Activated gamma-delta T cell (primary cell): ENCODE results near the gene TMEM94.
"Not testable (repeated sequence)": the region's sequence is repeated elsewhere in the genome, so short reads cannot be mapped to it uniquely, and the experiment has no call there.

ENCODE experiments used
- DNase-seq: peaks from one replicate; lab custom pipeline; 2025; lab: John Stamatoyannopoulos, UW

TMEM94 gene

GRCh38 chr17:75476752-75477489 is 20.5 kb downstream of the TMEM94 start:
- no peak for DNase-seq

GRCh38 chr17:75477490-75477862 is 21.0 kb downstream of the TMEM94 start:
- not testable (repeated sequence) for DNase-seq

DNA sequence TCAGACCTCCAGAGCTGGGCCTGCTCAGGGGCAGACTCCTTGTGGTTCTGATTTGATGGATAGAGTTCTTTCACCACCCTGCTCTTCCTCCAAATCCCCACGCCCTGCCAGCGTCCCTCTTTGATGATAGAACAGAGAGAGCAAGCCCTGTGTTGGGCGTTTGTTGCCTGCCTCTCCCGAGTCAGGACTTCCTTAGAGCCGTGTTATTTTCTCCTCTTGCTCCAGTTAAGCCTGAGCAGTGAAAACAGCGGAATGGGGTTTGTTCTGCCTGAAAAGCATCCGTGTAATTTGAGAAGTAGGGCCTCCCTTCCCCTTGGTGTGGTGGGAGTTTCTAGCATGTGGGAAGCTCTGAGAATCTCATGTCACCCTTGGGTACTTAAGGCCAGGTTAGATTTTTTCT is 22.1 kb downstream of the TMEM94 start:
- no peak for DNase-seq

GRCh38 chr17:75480281-75480680 is 23.8 kb downstream of the TMEM94 start:
- no peak for DNase-seq

DNA sequence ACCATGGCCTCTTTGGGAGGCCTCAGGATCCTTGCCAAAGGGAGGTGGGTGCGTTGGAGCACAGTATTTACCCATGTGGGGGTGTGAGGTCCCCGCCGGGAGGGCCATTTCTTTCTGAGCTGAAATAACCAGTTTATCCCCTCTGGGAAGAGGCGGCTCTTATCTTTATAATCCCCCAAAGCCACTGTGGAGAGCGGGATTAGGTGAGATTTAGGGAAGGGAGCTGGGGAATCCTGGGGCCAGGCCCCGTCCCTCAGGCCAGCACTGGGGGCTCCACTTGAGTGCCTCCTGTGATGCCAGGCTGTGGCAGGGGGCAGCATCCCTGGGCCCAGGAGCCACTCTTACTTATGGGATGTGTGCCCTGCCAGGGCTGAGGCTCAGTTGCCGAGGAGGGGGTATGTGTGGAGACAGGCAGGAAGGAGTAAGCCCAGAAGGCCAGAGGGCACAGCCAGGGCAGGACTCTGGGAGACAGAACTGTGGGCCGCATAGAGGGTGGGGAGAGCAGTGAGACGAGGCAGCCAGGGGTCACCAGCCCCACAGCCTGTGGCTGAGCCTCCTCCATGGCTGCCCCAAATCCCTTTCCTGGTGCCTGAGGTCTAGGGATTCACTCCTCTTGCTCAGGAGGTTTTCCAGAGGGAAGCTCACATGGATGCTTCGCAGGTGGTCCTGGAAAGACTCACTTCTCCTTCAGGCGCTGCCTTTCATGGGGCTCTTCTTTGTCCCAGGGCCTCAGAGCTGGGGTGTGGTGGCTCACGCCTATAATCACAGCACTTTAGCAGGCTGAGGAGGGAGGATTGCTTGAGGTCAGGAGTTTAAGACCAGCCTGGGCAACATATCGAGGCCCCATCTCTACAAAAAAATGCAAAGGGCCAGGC is 25.0 kb downstream of the TMEM94 start:
- DNase-seq = no peak

DNA sequence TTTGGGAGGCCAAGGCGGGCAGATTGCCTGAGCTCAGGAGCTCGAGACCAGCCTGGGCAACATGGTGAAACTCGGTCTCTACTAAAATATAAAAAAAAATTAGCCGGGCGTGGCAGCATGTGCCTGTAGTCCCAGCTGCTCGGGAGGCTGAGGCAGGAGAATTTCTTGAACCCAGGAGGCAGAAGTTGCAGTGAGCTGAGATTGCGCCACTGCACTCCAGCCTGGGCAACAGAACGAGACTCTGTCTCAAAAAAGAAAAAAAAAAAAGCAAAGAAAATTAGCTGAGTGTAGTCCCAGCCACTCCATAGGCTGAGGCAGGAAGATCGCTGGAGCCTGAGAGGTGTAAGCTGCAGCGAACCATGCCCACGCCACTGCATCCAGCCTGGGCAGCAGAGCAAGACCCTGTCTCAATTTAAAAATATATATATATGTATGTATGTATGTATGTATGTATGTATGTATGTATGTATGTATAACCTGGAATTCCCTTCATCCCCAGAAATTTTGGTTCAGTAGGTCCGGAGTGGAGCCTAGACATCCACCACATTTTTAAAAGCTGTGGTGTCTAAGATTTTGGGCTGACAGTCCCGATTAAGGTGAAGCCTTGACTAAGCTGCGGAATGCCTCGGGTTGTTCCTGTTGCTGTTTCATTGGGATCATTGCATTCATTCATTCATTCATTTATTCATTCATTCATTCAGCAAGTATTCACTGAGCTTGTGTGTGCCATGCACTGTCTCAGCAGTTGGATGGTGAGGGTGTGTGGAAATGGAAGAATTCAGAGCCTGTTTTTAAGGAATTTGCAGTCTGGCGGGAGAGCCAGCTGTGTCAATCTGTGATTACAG is 25.9 kb downstream of the TMEM94 start:
- no peak for DNase-seq

DNA sequence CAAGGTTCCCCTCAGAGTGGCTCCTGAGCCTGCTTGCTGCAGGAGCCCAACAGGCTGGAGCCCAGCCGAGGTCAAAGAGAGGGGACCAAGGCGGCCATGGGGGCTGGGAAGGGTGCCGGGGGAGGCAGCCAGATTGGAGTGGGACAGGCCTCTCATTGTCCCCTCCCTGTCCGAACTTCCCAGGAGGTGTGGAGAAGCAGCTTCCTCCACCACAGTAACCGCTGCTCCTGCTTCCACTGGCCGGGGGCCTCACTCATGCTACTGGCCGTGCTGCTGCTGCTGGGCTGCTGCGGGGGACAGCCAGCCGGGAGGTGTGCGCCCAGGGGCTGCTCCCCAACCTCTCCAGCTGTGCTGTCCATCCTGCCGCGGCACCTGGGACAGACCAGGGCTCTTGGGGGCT is 29.3 kb downstream of the TMEM94 start:
- DNase-seq = no peak

- no peak for DNase-seq
Observed at GRCh38 chr17:75486151-75486550, 29.7 kb downstream of the TMEM94 start.

DNA sequence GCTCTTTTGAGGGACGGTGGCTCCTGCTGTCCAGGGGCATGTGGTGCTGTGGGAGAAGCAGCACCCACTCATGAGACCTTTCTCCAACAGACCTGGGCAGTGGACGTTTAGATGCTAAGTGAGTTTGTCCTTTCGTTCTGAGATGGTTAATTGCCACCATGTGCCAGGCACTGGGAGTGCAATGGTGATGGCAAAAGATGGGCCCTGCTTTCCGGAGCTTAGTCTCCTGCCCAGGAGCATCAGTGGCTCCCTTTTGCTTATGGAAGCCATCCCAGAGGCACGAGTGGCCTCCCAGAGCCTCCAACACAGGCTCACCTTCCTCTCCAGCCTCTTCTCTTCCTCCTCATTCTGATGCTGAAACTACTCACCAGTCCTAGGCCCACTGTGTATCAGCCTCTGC is 30.5 kb downstream of the TMEM94 start:
- no peak for DNase-seq

- DNase-seq = no peak
Observed at GRCh38 chr17:75487351-75488070, 31.1 kb downstream of the TMEM94 start.

DNA sequence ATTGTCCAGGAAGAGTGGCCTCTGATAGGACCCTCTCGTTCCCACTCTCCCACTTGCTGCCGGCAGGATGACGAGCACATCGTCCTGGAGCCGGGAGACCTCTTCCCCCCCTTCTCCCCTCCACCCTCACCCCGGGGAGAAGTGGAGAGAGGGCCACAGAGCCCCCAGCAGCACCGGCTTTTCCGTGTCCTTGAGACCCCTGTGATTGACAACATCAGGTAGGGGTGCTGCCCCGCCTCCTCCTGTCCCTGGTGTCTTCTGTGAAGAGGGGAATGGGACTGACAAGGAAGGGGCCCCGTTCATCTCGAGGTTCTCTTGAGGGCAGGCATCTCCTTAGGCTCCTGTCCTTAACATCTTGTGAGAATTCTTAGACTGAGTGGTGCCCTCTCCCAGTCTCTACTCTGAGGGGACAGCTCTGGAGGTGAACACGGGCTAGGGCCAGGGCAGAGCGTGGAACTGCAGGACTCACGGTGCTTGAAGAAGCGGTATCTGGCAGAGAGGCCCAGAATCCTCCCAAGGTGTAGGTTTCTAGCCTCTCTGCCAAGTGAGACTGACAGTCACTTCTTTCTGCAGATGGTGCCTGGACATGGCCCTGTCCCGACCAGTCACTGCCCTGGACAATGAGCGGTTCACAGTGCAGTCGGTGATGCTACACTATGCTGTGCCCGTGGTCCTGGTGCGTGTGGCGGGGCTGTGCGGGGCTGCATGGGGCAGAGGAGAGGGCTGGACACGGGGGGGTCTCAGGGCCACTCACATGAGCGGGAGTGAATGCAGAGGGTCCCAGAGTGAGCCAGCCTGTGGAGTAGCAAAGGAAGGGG is 32.5 kb downstream of the TMEM94 start:
- no peak for DNase-seq

- no peak for DNase-seq
Observed at GRCh38 chr17:75489511-75489955, 33.1 kb downstream of the TMEM94 start.

- DNase-seq = no peak
Observed at GRCh38 chr17:75490173-75490743, 33.8 kb downstream of the TMEM94 start.

DNA sequence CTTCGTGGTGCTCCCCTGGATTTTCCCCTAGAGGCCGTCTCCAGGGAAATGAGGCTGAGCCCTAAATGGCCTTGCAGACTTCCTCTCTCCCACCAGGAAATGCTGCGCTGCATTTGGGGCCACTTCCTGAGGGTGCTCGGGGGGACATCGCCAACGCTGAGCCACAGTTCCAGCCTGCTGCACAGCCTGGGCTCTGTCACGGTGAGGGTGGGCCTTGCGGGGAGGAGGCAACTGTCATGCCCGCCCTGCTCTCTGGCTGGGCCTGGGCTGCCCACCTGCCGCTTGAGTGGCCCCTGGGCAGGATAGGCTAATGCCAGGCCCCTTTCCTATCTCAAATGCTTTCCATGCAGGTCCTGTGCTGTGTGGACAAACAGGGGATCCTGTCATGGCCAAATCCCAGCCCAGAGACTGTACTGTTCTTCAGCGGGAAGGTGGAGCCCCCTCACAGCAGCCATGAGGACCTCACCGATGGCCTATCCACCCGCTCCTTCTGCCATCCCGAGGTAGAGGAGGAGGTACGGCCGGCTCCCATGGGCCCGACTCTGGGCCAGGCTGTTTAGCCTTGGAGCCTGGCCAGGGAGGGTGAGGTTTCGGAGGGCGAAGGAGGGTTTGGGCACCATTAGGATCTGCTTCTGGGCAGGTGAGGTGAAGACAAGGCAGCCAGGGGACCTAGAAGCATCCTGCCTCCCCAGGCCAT is 34.7 kb downstream of the TMEM94 start:
- no peak for DNase-seq

GRCh38 chr17:75491680-75492079 is 35.2 kb downstream of the TMEM94 start:
- no peak for DNase-seq

DNA sequence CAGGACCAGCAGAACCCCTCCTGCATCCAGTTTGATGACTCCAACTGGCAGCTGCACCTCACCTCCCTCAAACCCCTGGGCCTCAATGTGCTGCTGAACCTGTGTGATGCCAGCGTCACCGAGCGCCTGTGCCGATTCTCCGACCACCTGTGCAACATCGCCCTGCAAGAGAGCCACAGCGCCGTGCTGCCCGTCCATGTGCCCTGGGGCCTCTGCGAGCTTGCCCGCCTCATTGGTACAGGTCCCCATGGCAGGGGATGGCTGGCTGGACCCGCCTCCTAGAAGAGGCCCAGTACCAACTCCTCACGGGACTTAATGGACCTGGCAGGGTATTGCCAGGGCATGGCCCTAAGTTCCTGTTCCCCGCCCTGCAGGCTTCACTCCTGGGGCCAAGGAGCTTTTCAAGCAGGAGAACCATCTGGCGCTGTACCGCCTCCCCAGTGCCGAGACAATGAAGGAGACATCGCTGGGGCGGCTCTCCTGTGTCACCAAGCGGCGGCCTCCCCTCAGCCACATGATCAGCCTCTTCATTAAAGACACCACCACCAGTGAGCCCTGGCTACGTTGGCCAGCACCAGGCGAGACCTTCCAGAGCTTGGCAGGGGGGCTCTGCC is 36.2 kb downstream of the TMEM94 start:
- DNase-seq = no peak

DNA sequence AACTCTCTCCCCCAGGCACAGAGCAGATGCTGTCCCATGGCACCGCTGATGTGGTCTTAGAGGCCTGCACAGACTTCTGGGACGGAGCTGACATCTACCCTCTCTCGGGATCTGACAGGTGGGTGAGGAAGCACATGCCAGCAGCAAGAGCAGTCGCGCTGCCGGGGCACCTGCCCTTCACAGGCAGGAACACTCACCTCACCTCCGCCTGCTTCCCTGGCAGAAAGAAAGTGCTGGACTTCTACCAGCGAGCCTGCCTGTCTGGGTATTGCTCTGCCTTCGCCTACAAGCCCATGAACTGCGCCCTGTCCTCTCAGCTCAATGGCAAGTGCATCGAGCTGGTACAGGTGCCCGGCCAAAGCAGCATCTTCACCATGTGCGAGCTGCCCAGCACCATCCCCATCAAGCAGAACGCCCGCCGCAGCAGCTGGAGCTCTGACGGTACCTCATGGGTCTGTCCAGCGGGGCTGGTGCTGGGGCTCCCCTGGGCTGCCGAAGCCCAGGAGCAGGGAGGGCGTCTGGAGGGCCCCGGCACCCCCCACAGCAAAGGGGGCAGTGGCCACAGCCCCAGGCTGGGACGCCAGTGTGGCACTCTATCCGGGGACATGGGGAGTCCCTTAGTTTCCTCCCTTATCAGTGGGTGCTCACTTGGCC is 37.2 kb downstream of the TMEM94 start:
- no peak for DNase-seq

DNA sequence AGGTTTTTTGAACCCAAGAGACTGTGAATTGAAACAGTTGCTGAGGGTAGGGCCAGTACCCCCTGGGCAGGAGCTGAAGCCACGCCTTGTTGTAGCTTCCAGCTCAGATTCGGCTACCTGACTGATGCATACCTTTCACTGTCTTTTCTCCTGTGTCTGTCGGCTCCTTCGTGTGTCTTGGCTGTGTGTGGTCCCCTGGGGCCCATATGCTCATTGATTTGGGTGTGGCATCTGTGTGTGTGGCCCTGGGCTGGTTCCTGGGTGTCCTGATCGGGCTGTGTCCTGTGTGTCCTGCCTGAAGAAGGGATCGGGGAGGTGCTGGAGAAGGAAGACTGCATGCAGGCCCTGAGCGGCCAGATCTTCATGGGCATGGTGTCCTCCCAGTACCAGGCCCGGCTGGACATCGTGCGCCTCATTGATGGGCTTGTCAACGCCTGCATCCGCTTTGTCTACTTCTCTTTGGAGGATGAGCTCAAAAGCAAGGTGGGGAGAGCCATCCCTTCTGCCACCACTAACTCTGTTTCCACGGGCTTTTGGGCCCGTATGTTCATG is 38.0 kb downstream of the TMEM94 start:
- DNase-seq = no peak
